ENCODE results near the gene STARD9.

The STARD9 gene

DNA sequence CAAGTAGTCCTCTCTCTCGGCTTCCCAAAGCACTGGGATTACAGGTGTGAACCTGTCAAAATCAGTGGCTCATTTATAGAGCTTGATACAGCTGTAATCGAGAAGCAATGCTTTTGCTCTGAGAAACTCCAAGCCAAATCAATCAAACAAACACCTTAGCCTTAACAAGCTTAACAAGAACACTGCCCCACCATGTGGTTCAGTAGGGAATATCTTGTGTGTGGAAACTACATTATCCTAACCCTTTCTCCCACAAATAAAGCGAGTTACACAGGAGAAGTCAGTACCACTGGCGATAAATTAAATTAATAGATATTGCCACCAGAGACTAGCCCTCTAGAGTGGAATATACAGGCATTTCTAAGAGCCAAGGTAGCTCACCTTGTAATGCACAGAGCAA lies 147.7 kb downstream of the STARD9 start:
- TF ChIP-seq, protein P1, sequence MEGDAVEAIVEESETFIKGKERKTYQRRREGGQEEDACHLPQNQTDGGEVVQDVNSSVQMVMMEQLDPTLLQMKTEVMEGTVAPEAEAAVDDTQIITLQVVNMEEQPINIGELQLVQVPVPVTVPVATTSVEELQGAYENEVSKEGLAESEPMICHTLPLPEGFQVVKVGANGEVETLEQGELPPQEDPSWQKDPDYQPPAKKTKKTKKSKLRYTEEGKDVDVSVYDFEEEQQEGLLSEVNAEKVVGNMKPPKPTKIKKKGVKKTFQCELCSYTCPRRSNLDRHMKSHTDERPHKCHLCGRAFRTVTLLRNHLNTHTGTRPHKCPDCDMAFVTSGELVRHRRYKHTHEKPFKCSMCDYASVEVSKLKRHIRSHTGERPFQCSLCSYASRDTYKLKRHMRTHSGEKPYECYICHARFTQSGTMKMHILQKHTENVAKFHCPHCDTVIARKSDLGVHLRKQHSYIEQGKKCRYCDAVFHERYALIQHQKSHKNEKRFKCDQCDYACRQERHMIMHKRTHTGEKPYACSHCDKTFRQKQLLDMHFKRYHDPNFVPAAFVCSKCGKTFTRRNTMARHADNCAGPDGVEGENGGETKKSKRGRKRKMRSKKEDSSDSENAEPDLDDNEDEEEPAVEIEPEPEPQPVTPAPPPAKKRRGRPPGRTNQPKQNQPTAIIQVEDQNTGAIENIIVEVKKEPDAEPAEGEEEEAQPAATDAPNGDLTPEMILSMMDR (IDR thresholded peaks at IDR 0.05; ENCODE audit: borderline replicate concordance, control extremely low read depth, extremely low read depth, insufficient read depth, missing control alignments), result no peak
- DNase-seq (ENCODE audit: low spot score), result no peak
- in situ Hi-C loops (cut with MboI; ENCODE audit: low sequenced_read_pairs, unreplicated experiment), result no loop called here

DNA sequence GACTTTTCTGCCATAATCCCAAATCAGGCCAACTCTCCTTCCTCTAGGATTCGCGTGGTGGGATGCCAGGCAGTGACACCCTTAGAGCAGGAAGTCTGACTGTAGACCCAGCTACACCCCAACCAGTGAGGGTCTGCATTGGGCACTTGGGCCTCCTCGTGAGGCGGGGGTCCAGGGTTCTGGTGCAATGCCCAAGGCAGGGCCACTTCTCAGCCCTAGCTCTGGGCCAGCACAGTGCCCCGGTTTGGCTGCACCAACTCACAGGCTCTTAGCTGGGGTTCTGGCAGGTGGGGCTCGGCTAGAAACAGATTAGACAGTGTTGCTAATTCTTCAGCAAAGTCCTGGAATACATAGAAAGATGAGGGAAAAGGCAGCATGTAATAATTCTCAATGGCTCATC lies 148.9 kb downstream of the STARD9 start:
- DNase-seq (ENCODE audit: low spot score), result peak; percentile 7
- TF ChIP-seq, protein P1 (IDR thresholded peaks at IDR 0.05; ENCODE audit: borderline replicate concordance, control extremely low read depth, extremely low read depth, insufficient read depth, missing control alignments), result no peak
- in situ Hi-C loops (cut with MboI; ENCODE audit: low sequenced_read_pairs, unreplicated experiment), result no loop called here

DNA sequence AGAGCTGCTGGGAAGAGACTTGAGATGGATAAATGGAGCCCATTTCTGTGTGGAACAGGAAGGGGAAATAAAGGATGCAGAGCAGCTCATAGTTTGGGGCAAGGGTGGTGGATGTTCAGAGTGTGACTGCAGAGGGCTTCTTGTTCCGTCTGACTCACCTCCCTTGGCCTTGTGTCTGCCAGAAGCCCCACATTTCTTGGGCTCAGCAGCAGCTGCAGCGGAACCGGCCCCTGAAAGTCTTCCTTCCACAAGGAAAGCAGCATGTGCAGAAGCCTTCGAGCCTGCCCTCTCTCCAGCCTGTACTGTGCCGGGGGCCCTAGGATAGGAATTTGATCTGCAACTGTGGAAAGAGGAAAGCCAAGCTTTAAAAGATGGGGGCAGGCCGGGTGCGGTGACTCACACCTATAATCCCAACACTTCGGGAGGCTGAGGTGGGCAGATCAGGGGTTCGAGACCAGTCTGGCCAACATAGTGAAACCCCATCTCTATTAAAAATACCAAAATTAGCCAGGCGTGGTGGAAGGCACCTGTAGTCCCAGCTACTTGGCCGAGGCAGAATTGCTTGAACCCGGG lies 150.0 kb downstream of the STARD9 start:
- in situ Hi-C loops (cut with MboI; ENCODE audit: low sequenced_read_pairs, unreplicated experiment), result no loop called here
- peak; percentile 8 for DNase-seq (ENCODE audit: low spot score)
- TF ChIP-seq, protein P1 (IDR thresholded peaks at IDR 0.05; ENCODE audit: borderline replicate concordance, control extremely low read depth, extremely low read depth, insufficient read depth, missing control alignments), result no peak

DNA sequence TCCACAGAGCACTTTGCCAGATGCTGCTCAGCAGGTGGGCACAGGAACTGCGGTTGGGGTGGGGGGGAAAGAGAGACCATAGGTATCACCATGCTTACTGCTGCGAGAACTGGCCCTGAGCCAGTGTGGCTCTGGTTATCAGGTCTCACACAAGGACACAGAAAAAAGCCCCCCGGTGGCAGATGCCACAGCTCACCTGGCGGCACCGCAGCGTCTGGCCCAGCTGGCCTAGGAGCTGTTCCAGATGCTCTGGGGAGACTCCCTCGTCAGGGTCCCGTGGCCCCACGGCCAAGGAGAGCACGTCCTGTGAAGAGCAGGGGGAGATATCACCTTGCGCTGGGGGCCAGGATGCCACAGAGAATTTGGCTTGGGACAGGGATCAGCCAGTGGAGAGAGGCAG lies 150.7 kb downstream of the STARD9 start:
- TF ChIP-seq, protein P1 (IDR thresholded peaks at IDR 0.05; ENCODE audit: borderline replicate concordance, control extremely low read depth, extremely low read depth, insufficient read depth, missing control alignments), result no peak
- in situ Hi-C loops (cut with MboI; ENCODE audit: low sequenced_read_pairs, unreplicated experiment), result no loop called here
- peak; percentile 16 for DNase-seq (ENCODE audit: low spot score)

DNA sequence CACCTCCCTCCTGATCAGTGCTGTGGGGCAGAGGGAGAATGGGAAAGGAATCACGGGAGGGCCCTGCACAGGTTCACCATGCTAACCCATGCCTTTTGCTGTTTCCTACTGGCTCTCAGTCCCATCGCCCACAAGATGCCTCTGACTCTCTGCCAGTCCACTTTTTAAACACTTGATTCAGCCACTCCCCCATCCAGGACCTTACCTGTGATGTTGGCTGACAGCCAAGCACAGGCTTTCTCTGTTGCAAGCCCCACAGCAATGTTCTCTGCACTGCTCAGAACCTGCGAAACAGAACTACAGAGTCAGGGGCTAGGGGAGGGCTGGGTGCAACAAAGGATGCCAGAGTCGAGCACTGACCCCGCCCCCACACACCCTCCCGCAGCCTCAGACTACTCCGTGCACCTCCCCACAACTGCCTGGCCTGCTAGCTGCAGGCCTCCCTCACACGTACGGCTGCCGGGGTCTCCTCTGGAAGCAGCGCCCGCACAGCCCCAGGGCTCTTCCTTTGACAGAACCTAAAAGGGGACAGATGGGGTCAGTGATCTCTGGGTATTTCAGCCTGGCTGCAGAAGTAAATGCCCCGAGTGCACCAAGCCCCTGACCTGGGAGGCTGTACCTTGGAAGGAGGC lies 152.5 kb downstream of the STARD9 start:
- peak; percentile 28 for DNase-seq (ENCODE audit: low spot score)
- in situ Hi-C loops (cut with MboI; ENCODE audit: low sequenced_read_pairs, unreplicated experiment), result no loop called here
- TF ChIP-seq, protein P1 (IDR thresholded peaks at IDR 0.05; ENCODE audit: borderline replicate concordance, control extremely low read depth, extremely low read depth, insufficient read depth, missing control alignments), result no peak

DNA sequence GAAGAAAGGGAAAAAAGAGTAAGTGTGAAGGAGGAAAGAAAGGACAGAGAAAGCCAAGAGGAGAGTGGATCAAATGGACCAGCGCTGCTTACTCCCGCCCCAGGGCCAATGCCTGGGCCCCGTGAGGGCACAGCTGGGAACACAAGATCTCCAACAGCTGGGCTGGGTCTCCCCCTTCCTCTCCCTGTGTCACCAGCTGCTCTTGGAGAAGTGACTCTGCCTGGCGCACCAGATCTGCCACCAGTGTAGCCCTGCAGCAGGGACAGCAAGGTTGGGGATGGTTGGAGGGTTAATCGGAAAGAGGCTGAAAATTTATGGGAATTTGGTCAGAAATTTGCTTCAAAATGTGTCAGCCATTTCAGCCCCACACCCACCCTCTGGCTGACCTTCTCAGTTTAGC lies 153.2 kb downstream of the STARD9 start:
- peak; percentile 15 for DNase-seq (ENCODE audit: low spot score)
- in situ Hi-C loops (cut with MboI; ENCODE audit: low sequenced_read_pairs, unreplicated experiment), result no loop called here
- TF ChIP-seq, protein P1 (IDR thresholded peaks at IDR 0.05; ENCODE audit: borderline replicate concordance, control extremely low read depth, extremely low read depth, insufficient read depth, missing control alignments), result no peak

Measured in GM13976 (cell line).